Measurements from ENCODE around the gene NDUFS3.

The NDUFS3 gene

DNA sequence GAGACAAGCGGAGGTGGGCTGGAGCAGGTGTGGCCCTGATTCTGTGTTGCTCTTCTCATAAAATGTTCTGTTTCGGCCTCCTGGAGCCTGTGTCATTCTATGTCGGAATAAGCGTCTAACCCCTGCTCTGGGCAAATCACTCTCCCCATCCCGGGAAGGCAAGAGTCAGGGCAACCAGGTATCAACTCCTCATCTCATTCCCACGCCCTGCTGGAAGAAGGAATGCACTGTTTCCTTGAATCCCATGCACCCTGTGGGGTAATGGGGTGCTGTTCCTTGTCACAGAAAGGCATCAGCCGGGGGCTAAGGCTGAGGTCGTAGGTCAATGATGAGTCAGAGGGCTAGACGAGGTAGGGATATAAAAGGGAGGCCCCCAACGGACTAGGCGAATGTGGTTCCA lies 10.2 kb downstream of the NDUFS3 start:
- DNase-seq (ENCODE audit: low read depth, low spot score), result no peak
- H3K27ac ChIP-seq, result no peak overlapping the region

- no peak overlapping the region for H3K27ac ChIP-seq
- no peak for DNase-seq (ENCODE audit: low read depth, low spot score)
Observed at GRCh38 chr11:47589584-47589976, 10.7 kb downstream of the NDUFS3 start.

DNA sequence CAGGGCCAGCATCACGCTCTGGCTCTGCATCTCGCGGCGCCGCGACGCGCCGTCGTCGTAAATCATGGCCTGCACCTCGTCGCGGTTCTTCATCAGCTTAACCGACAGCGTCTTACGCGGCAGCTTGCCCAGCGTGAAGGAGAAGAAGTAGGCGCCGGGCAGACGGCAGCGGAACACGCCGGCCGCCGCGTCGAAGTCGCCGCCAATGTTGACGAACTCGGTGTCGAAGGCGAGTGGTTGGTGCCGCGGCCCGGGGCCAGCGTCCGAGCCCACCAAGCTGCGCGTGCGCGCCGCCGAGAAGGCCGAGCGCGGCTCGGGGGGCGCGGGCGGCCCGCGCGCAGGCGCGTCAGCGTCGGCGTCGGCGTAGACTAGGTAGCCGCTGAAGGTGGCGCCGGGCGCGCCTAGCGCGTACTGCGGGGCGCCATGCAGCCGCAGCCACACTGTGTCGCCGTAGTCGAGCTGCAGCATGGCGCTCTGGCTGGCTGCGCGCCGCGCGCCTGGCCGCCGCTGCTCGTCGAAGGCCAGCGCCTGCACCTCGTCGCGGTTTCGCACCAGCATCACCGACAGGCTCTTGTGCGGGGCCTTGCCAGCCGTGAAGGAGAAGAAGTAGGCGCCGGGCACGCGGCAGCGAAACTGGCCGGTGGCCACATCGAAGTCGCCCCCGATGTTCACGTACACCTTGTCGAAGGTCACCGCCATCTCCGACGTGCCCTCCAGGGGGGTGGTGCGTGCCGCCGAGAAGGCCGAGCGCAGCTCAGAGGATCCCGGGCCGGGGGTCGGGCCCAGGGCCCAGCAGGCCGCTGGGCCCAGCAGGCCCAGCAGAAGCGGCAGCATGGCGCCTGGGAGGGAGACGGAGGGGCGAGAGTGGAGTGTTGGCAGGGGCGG lies 11.3 kb downstream of the NDUFS3 start:
- no peak overlapping the region for H3K27ac ChIP-seq
- no peak for DNase-seq (ENCODE audit: low read depth, low spot score)

- no peak for DNase-seq (ENCODE audit: low read depth, low spot score)
- H3K27ac ChIP-seq, result no peak overlapping the region
Observed at GRCh38 chr11:47591764-47592163, 12.9 kb downstream of the NDUFS3 start.

- DNase-seq (ENCODE audit: low read depth, low spot score), result no peak
- H3K27ac ChIP-seq, result no peak overlapping the region
Observed at GRCh38 chr11:47592251-47592650, 13.4 kb downstream of the NDUFS3 start.

DNA sequence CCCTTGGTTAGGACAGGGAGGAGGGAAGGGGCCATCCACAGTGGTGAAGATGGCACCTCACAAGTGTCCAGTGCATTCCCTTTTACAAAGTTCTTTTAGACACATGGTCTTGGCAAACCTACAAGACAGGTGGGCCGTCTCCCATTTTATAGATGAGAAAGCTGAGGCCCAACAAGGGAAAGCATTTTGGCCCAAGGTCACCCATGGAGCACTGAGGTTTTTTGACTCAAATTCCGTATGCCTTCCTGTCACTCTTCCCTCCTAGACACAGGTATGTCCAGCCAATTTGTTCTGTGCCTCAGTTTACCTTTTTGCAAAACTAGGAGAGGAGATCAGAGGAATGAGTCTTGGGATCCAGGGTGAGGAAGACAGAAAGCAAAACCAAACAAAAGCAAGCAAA lies 14.1 kb downstream of the NDUFS3 start:
- no peak overlapping the region for H3K27ac ChIP-seq
- no peak for DNase-seq (ENCODE audit: low read depth, low spot score)

DNA sequence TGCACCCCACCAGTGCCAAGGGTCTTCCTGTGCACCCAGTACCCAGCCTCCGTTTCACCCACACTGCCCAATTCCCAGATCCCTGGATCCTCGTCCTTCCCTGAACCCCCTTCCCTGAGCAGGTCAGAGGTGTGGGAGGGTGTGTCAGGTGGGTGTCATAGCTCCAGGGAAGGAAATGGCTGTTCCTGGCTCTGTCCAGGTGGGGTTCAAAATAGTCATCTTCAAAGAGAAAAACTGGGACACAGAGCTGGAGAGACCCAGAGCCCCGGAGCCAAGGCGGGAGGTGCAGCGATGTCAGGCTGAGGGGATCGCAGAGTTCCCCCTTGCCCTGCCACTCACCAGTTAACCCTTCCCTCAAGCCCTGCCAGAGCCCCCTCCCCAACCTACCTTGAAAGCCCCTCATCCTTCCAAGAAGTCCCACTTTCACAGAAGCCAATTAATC lies 14.6 kb downstream of the NDUFS3 start:
- H3K27ac ChIP-seq, result no peak overlapping the region
- no peak for DNase-seq (ENCODE audit: low read depth, low spot score)

DNA sequence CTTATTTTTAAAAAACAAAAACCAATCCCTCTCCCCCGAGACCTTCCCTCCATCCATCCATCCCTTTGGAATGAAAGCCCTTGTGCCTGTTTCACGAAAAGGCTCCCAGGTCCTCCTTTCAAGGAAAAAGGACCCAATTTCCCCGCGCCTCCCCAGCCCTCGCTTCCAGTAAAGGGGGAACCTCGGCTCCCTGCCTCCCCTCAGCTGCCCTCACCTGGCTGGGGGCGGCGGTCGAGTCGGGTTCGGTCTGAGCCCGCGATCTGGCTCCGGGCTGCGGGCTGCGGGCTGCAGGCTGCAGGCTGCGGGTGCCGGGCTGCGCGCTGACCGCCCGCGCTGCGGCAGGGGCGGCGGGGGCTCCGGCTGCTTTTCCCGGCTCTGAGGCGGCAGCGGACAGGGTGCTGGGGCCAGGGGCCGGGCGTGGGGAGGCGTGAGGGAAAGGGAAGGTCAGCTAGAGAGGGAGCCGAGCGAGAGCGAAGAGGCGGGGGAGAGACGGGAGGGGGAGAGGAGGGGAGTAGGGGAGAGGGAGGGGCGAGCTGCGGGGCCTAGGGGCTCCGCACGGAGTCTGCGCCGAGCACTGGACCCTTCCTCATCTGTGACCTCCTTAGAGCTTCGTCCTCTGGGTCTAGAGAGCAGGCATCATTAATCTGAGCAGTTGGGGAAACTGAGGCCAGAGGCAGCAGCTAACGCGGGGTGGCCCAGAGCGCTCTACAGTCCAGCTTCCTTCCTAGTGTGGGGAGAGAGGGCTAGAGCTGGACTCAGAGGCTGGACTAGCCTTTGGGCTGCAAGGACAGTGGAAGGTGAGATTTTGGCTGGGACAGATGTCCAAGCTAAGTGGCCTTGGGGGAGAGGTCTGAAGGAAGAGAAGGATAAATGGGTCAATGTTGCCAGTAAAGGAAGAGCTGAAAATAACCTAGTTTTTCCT lies 15.3 kb downstream of the NDUFS3 start, which contains the start of gene C1QTNF4:
Gene C1QTNF4 (minus strand): TSS at position 478 of the 922 bp plus-strand sequence. CDS start 3,601 bp downstream, outside the sequence.
- H3K27ac ChIP-seq, result no peak within 1 kb of the TSS

DNA sequence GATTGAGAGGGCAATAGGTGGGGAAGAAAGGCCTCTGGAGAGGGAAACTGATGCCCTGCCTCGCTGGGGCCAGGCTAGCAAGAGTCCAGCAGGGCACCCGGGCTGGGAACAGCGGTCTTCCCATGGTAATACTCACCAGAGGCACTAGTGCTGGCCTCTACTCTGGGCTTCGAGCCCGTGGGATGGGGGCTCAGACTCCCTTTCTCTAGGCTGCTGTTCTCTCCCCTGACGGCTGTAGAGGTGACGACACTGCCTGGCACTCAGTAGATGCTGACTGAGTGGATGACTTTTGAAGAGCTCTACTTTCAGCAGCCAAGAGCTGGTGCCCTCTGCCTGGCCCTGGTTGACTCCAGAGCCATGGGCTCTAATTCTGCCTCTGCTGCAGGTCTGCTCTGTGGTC lies 16.2 kb downstream of the NDUFS3 start:
- H3K27ac ChIP-seq, result no peak overlapping the region
- no peak for DNase-seq (ENCODE audit: low read depth, low spot score)

More for the DNA sequence above, 15.3 kb downstream of the NDUFS3 start, which contains the start of gene C1QTNF4:
- no peak for DNase-seq (ENCODE audit: low read depth, low spot score)

GRCh38 chr11:47595967-47596366 lies 17.1 kb downstream of the NDUFS3 start:
- no peak for DNase-seq (ENCODE audit: low read depth, low spot score)
- H3K27ac ChIP-seq, result no peak overlapping the region

DNA sequence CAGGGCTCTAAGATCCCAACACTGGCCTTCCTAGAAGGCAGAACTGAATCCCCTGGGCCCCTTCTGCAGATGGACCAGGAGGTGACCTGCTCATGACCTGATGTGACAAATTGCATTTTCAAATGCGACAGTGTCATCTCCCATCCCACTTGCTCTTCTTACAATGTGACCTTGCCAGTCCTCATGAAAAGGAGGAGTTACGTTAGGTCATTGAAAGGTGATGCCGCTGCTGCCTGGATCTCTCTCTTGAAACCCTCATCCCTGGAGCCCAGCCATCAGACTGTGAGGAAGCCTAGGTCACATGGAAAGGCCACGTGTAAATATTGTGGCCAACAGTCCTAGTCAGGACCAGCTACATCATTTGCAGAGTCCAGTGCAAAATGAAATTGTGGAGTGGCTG lies 21.0 kb downstream of the NDUFS3 start:
- H3K27ac ChIP-seq, result no peak overlapping the region

GRCh38 chr11:47603295-47603694 lies 24.4 kb downstream of the NDUFS3 start:
- DNase-seq (ENCODE audit: low read depth, low spot score), result no peak
- no peak overlapping the region for H3K27ac ChIP-seq

More for the DNA sequence above, 21.0 kb downstream of the NDUFS3 start:
- DNase-seq (ENCODE audit: low read depth, low spot score), result no peak

DNA sequence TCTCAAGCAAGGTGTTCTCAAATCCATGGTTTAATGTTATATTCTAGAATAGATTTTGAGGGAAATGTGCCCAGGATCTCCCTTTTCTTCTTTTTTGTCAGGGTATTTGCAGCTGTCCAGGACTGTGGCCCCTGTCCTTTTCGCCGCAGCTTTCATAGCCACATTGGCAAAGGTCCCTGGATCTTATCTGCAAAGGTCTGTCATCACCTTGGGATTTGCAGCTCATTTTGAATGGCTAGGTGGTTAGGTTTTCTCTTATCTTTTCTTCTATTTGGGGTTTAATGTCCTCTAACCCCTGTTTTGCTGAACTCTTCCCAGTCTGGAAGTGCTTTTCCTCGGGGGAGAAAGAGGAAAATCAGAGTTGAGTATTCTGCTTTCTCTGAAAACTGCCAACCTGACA lies 27.0 kb downstream of the NDUFS3 start:
- no peak overlapping the region for H3K27ac ChIP-seq
- no peak for DNase-seq (ENCODE audit: low read depth, low spot score)

DNA sequence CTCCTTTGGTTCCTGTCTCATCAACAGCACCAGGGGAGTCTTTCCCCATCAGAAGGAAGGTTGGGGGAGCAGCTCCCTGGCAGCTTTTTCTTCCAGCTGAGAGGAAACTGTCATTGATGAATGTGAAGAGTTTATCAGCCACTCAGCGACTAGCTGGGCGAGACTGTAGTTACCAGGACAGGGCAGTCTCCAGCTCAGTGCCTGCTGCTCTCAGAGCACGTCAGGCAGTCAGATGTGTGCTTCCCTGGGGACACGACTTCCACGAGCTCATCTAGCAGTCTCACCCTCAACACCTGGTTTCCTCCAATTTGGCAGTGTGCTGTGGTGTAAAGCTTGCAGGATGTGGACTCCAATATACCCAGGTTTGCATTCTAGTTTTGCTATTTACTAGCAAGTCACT lies 27.9 kb downstream of the NDUFS3 start:
- DNase-seq (ENCODE audit: low read depth, low spot score), result no peak

GRCh38 chr11:47607380-47607779 lies 28.5 kb downstream of the NDUFS3 start:
- H3K27ac ChIP-seq, result no peak overlapping the region
- DNase-seq (ENCODE audit: low read depth, low spot score), result no peak

More for the DNA sequence above, 27.9 kb downstream of the NDUFS3 start:
- H3K27ac ChIP-seq, result no peak overlapping the region

DNA sequence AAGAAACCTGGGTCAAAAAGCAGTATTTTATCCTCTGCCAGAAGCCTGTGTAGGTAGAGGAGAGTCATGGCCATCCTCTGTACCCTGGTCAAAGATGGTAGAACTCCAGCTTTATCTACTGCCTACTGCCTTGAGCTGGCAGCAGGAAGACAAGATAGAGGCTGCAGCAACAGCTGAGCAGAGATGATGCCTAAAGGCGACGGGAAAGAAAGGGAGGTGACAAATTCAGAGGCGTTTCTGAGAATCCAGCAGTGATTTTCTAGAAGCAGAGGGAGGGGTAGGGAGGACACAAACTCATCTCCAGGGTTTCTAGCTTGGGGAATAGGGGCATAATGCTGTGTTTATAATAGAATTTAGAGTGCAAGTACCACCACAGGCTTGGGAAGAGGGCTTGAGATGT lies 30.8 kb downstream of the NDUFS3 start:
- no peak for DNase-seq (ENCODE audit: low read depth, low spot score)
- H3K27ac ChIP-seq, result no peak overlapping the region

DNA sequence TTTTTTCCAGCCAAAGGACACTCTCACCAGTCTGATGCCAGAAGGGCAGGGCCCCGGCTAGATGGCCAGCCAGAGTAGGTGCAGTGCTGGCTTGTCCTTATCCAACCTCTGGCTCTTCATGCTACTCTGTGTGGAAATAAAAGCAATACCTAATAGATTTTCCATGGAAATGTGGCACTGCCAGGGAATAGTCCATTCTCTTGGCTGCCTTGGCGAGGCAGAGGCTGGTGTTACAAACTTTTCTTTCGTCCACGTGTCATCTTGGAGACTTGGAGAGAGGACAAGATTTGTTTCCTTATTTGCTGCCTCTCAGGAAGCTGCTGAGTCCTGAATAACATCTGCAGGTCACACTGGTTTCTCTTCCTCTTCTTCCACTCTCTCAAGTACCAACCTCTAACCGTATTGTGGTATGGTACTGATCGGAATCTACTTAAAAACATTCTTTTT lies 32.5 kb downstream of the NDUFS3 start:
- no peak overlapping the region for H3K27ac ChIP-seq
- no peak for DNase-seq (ENCODE audit: low read depth, low spot score)

- DNase-seq (ENCODE audit: low read depth, low spot score), result no peak
- H3K27ac ChIP-seq, result no peak overlapping the region
Observed at GRCh38 chr11:47615249-47615648, 36.4 kb downstream of the NDUFS3 start.

GRCh38 chr11:47616726-47617416 lies 38.0 kb downstream of the NDUFS3 start:
- no peak overlapping the region for H3K27ac ChIP-seq
- DNase-seq (ENCODE audit: low read depth, low spot score), result no peak

GRCh38 chr11:47617417-47617809 lies 38.5 kb downstream of the NDUFS3 start:
- DNase-seq (ENCODE audit: low read depth, low spot score), result no peak

More at GRCh38 chr11:47617417-47617809, 38.5 kb downstream of the NDUFS3 start:
- H3K27ac ChIP-seq, result no peak overlapping the region

Measured in epithelial cell of prostate (primary cell).